Measurements from ENCODE around the gene BUB1B.

BUB1B gene

DNA sequence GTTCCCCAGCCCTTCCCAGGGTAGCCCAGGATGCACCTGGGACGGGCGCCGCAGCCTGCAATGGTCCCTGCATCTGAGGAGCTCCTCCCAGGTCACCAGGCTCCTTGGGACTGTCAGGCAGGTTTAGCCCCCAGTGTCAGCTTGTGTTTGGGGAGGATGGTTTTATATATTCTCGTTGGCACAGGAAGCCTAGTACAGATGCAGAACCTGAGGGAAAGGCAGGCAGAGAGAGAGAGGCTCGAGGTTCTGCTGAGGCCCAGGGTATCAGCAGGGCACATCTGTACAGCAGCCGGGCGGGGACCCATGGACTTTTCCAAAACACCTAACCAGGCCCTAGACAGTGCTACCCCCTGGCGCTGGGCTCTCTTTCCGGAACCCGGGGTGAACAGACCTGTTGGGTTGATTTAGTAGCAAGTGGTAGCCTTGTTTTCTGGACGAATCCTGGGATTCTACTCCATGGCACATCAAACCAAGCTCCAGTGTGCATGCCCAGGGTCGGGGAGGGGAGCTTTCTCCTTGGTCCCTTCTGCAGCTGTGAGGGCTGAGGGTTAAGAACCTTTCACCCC is 86.6 kb downstream of the BUB1B start:
- POLR2A ChIA-PET, result no interaction called here
- CTCF ChIA-PET, result interaction anchor here (1.0 to 10.0 kb wide), 8 partner anchors 9 to 55 kb away, joined by 3 to 101 read pairs (median 5); partner anchors contain the start of gene PAK6
- DNase-seq (ENCODE audit: extremely low spot score), result no peak
- TF ChIP-seq, protein P1, sequence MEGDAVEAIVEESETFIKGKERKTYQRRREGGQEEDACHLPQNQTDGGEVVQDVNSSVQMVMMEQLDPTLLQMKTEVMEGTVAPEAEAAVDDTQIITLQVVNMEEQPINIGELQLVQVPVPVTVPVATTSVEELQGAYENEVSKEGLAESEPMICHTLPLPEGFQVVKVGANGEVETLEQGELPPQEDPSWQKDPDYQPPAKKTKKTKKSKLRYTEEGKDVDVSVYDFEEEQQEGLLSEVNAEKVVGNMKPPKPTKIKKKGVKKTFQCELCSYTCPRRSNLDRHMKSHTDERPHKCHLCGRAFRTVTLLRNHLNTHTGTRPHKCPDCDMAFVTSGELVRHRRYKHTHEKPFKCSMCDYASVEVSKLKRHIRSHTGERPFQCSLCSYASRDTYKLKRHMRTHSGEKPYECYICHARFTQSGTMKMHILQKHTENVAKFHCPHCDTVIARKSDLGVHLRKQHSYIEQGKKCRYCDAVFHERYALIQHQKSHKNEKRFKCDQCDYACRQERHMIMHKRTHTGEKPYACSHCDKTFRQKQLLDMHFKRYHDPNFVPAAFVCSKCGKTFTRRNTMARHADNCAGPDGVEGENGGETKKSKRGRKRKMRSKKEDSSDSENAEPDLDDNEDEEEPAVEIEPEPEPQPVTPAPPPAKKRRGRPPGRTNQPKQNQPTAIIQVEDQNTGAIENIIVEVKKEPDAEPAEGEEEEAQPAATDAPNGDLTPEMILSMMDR (IDR thresholded peaks at IDR 0.05; ENCODE audit: control extremely low read depth, extremely low read depth, low read depth, missing control alignments), result no peak

DNA sequence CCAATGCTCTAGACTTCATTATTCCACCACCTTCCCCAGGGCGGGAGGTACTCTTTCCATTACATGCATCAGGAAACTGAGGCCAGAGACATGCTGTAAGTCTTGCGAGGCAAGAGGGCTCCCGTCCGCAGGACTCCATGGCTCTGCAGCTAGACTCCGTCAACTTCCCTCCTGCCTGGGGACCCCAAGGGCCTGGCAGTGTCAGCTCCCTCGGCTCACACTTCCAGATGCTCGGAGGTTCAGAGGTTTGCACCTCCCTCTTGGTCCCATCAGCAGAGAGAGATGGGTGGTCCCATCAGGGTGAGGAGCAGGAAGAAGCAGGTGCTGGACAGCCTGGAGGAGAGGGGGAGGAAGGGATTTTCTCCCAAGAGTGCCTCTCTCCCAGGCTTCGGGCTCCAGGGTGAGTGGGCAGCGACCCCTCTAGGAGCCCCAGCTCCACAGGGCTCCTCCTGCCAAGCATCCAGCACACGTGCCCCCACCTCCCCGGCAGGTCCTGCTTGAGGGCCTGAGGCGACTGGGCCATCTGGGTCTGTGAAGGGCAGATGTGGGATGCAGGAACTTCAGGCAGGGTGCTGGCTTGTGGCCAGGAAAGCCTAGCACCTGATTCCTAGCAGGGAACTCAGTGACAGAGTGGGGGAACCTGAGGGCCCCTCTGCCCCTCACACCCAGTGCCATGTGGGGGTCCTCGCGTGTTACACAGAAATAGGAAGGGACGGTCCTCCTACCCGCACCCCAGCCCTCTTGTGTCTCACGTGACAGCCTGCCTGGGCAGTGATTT is 87.3 kb downstream of the BUB1B start:
- TF ChIP-seq, protein P1 (IDR thresholded peaks at IDR 0.05; ENCODE audit: control extremely low read depth, extremely low read depth, low read depth, missing control alignments), result no peak
- no peak for DNase-seq (ENCODE audit: extremely low spot score)
- ChIA-PET CTCF (interaction anchor here (1.0 to 3.7 kb wide), 7 partner anchors 10 to 56 kb away, joined by 3 to 22 read pairs (median 4); partner anchors contain the start of gene PAK6), POLR2A (no interaction called here)

DNA sequence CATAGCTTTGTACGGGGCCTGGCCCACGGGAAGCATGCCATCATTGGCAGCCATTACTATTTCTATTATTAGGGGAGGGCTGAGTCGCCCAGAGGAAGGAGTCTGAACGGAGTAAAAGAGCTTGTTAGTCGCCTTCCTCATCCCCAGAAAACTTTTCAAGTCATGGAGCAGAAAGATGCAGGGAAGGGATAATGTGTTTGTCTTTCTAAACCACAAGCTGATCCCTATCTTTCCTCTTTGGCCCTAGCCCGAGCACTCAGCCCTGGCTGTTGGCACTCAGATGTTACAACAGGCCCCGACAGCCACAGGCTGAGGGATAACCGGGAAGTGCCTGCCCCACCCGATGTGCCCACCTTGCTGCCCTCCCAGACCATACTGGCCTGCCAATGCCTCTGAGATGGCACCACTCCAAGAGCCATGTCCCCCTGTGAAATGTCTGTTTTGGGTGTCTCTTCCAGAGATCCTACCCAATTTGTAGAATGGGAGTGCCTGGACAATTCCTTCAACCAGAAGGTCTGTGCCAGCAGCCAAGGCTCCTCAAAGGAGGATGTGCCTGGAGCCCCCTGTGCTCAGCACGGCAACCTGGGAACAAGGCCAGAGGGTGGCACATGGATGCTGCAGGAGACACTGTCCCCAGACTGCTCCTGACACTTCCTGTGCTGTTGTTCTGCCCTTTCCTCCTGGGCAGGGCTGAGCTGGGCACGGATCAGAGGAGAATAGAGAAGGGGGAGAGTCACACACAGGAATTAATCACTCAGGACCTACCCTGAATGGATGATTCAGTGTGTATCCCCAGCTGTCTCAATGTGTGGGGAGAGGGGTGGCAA is 88.8 kb downstream of the BUB1B start:
- TF ChIP-seq, protein P1 (IDR thresholded peaks at IDR 0.05; ENCODE audit: control extremely low read depth, extremely low read depth, low read depth, missing control alignments), result no peak
- POLR2A ChIA-PET, result no interaction called here
- CTCF ChIA-PET, result interaction anchor here (0.7 to 3.7 kb wide), 7 partner anchors 11 to 33 kb away, joined by 3 to 22 read pairs (median 3); partner anchors contain the start of gene PAK6
- no peak for DNase-seq (ENCODE audit: extremely low spot score)

DNA sequence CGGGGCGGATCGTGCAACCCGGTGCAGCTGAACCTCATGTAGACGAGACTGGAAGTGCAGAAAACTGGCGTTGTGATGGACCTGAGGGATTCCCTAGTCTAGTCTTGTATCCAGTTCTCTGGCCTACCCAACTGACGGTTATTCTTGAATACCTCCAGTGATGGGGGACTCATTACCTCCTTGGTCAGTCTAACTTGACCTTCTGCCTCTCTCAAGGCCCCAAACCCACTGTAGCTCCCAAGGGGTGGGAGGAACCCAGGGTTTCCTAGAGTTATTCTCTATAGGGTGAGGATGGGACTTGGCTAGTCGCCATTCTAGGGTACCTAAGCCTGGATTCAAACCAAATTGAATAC is 89.4 kb downstream of the BUB1B start:
- POLR2A ChIA-PET, result no interaction called here
- TF ChIP-seq, protein P1 (IDR thresholded peaks at IDR 0.05; ENCODE audit: control extremely low read depth, extremely low read depth, low read depth, missing control alignments), result no peak
- no peak for DNase-seq (ENCODE audit: extremely low spot score)
- CTCF ChIA-PET, result interaction anchor here (0.7 to 3.7 kb wide), 5 partner anchors 11 to 67 kb away, joined by 3 to 22 read pairs (median 3); no protein-coding TSS in a partner anchor

DNA sequence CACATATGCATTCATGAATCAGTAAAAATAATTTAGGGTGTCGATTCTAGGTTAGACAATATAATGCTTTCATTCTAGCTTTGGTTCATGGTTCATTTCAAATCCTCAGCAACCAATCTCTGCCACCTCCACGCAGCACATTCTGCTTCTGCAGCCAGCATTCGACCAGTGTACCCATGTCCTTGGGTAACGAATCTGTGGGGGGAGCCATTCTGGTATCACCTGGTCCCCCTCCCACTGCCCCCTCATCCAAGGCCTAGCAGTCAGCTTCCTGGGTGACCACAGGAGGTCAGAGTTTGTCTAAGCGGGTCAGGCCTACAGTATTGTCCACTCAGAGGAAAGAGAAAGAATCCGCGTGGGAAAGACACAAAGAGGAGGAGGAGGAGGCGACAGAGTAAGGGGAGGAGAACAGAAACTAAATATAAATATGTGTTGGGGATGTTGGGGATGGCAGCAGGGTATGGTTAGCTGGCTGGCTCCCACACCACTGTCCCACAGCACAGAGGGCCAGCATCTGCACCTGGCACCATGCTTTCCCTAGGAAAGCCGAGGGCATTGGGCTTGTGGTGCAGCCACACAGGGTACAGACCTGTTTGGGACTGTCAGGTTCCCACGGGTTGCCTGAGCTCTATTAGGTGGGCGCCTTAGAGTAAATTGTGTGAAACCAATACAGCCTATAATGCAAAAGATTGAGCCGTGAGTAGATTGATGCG is 90.1 kb downstream of the BUB1B start:
- ChIA-PET POLR2A (no interaction called here), CTCF (interaction anchor here (0.7 to 3.7 kb wide), 4 partner anchors 23 to 67 kb away, joined by 3 to 22 read pairs (median 4); no protein-coding TSS in a partner anchor)
- DNase-seq (ENCODE audit: extremely low spot score), result no peak
- TF ChIP-seq, protein P1 (IDR thresholded peaks at IDR 0.05; ENCODE audit: control extremely low read depth, extremely low read depth, low read depth, missing control alignments), result no peak

Measured in GM10248 (cell line).